ENCODE measurements around the gene CRELD1. TPM values are rescaled to one million over a fixed set of nuclear protein-coding genes. Genes with fewer than 3 reads are reported as not detected.
"Not testable (repeated sequence)": the region's sequence is repeated elsewhere in the genome, so short reads cannot be mapped to it uniquely, and the experiment has no call there.

CRELD1 gene
- total RNA-seq, 1 experiment from 2014 or later = 15.5 TPM

- Histone ChIP-seq H3K18ac (ENCODE audit: insufficient read length, low read depth, low read length) (no peak overlapping the region), H3K27me3 (ENCODE audit: insufficient read depth, low read length) (no peaks in the 10 kb centered on the region), H3K79me2 (ENCODE audit: insufficient read depth, low read length) (no peaks in the 10 kb centered on the region), H3K4me2 (ENCODE audit: insufficient read depth, insufficient read length, low read length) (no peak overlapping the region), H3K9me3 (ENCODE audit: control insufficient read depth, low read depth, low read length) (no peaks in the 10 kb centered on the region), H2BK20ac (ENCODE audit: low read depth, low read length, poor library complexity, severe bottlenecking) (no peak overlapping the region), H3K79me1 (ENCODE audit: insufficient read depth, low read depth, low read length, poor library complexity, severe bottlenecking) (no peaks in the 10 kb centered on the region), H2AFZ (ENCODE audit: low read length) (no peak overlapping the region), H2AK5ac (ENCODE audit: insufficient read length, low read length) (no peak overlapping the region), H3K23ac (ENCODE audit: insufficient read length, low read depth, low read length) (no peak overlapping the region), H4K91ac (ENCODE audit: insufficient read length, low read depth, low read length) (no peak overlapping the region), H4K8ac (replicated peaks; ENCODE audit: insufficient read length, low read depth, low read length) (no peak overlapping the region), H3T11ph (ENCODE audit: low read length) (no peak overlapping the region), H3K27ac (ENCODE audit: insufficient read length, low read depth, low read length) (no peak overlapping the region), H3K14ac (ENCODE audit: insufficient read depth, low read length) (no peak overlapping the region), H2BK120ac (ENCODE audit: low read depth, low read length, poor library complexity, severe bottlenecking) (no peak overlapping the region), H3K56ac (ENCODE audit: insufficient read length, low read depth, low read length) (no peak overlapping the region), H3K4me1 (ENCODE audit: insufficient read depth, low read length) (no peaks in the 10 kb centered on the region; the same call in 1 of the 2 replicates), H3K9ac (ENCODE audit: extremely low read depth, insufficient read length, low read length) (no peak overlapping the region), H2BK15ac (ENCODE audit: low read depth, low read length) (no peak overlapping the region), H2BK12ac (ENCODE audit: insufficient read length, low read depth, low read length) (no peak overlapping the region), H2BK5ac (ENCODE audit: insufficient read length, low read length) (no peak overlapping the region), H3K4ac (ENCODE audit: low read depth, low read length) (no peak overlapping the region), H4K5ac (ENCODE audit: insufficient read length, low read depth, low read length) (no peak overlapping the region), H3K23me2 (ENCODE audit: insufficient read length, low read depth, low read length, poor library complexity, severe bottlenecking) (peaks cover 3% of the 10 kb centered on the region), H4K20me1 (ENCODE audit: control insufficient read depth, insufficient read depth, insufficient read length) (no peaks in the 10 kb centered on the region)
- H3K9me3 Mint-ChIP-seq = peaks cover 0 to 2% of the 10 kb centered on the region in 2 experiments; a peak in 3 of 5 replicates
- DNase-seq = no peak
- no peak overlapping the region for H3K4me3 Mint-ChIP-seq
- TF ChIP-seq, protein P1, sequence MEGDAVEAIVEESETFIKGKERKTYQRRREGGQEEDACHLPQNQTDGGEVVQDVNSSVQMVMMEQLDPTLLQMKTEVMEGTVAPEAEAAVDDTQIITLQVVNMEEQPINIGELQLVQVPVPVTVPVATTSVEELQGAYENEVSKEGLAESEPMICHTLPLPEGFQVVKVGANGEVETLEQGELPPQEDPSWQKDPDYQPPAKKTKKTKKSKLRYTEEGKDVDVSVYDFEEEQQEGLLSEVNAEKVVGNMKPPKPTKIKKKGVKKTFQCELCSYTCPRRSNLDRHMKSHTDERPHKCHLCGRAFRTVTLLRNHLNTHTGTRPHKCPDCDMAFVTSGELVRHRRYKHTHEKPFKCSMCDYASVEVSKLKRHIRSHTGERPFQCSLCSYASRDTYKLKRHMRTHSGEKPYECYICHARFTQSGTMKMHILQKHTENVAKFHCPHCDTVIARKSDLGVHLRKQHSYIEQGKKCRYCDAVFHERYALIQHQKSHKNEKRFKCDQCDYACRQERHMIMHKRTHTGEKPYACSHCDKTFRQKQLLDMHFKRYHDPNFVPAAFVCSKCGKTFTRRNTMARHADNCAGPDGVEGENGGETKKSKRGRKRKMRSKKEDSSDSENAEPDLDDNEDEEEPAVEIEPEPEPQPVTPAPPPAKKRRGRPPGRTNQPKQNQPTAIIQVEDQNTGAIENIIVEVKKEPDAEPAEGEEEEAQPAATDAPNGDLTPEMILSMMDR (conservative IDR thresholded peaks at IDR 0.05) = no peak
- H3K27me3 Mint-ChIP-seq (ENCODE audit: low read depth) = peaks cover 4% of the 10 kb centered on the region
- no CpG with 5 or more reads among the region's 2 CpGs for WGBS (ENCODE audit: extremely low coverage, insufficient read length, low lambda C conversion rate)
- H3K27ac Mint-ChIP-seq = no peak overlapping the region
- H3K36me3 Mint-ChIP-seq (ENCODE audit: insufficient read depth in 1 of 3, low read depth in 3 of 3) = peaks cover 6 to 46% (median 21%) of the 10 kb centered on the region in 3 experiments; a peak in 6 of 7 replicates
- H3K4me1 Mint-ChIP-seq = peaks cover 6 to 10% of the 10 kb centered on the region in 2 experiments
Measured at GRCh38 chr3:9938966-9939365, 5.3 kb downstream of the CRELD1 start.

DNA sequence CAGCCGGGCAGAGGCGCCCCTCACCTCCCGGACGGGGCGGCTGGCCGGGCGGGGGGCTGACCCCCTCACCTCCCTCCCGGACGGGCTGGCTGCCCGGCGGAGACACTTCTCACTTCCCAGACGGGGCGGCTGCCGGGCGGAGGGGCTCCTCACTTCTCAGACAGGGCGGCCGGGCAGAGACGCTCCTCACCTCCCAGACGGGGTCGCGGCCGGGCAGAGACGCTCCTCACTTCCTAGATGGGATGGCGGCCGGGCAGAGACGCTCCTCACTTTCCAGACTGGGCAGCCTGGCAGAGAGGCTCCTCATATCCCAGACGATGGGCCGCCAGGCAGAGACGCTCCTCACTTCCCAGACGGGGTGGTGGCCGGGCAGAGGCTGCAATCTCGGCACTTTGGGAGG is 6.3 kb downstream of the CRELD1 start:
- H3K9me3 Mint-ChIP-seq; H3K4ac ChIP-seq (ENCODE audit: low read depth, low read length); H3K4me3 Mint-ChIP-seq; H3K4me2 ChIP-seq (ENCODE audit: insufficient read depth, insufficient read length, low read length); H2BK20ac ChIP-seq (ENCODE audit: low read depth, low read length, poor library complexity, severe bottlenecking); H3K18ac ChIP-seq (ENCODE audit: insufficient read length, low read depth, low read length); H3K23ac ChIP-seq (ENCODE audit: insufficient read length, low read depth, low read length); H3K56ac ChIP-seq (ENCODE audit: insufficient read length, low read depth, low read length); H3T11ph ChIP-seq (ENCODE audit: low read length); H2AK5ac ChIP-seq (ENCODE audit: insufficient read length, low read length); H3K27ac ChIP-seq (ENCODE audit: insufficient read length, low read depth, low read length); H3K14ac ChIP-seq (ENCODE audit: insufficient read depth, low read length); H3K79me2 ChIP-seq (ENCODE audit: insufficient read depth, low read length); H2BK15ac ChIP-seq (ENCODE audit: low read depth, low read length); H2BK12ac ChIP-seq (ENCODE audit: insufficient read length, low read depth, low read length); H4K8ac ChIP-seq (replicated peaks; ENCODE audit: insufficient read length, low read depth, low read length); H3K4me1 ChIP-seq (ENCODE audit: insufficient read depth, low read length); H2BK120ac ChIP-seq (ENCODE audit: low read depth, low read length, poor library complexity, severe bottlenecking); H4K5ac ChIP-seq (ENCODE audit: insufficient read length, low read depth, low read length); H3K27ac Mint-ChIP-seq; H3K27me3 Mint-ChIP-seq (ENCODE audit: low read depth); H3K79me1 ChIP-seq (ENCODE audit: insufficient read depth, low read depth, low read length, poor library complexity, severe bottlenecking); H2AFZ ChIP-seq (ENCODE audit: low read length); H3K27me3 ChIP-seq (ENCODE audit: insufficient read depth, low read length); H3K23me2 ChIP-seq (ENCODE audit: insufficient read length, low read depth, low read length, poor library complexity, severe bottlenecking); DNase-seq; H4K91ac ChIP-seq (ENCODE audit: insufficient read length, low read depth, low read length); H3K9me3 ChIP-seq (ENCODE audit: control insufficient read depth, low read depth, low read length); H3K4me1 Mint-ChIP-seq; H3K9ac ChIP-seq (ENCODE audit: extremely low read depth, insufficient read length, low read length); H4K20me1 ChIP-seq (ENCODE audit: control insufficient read depth, insufficient read depth, insufficient read length); H2BK5ac ChIP-seq (ENCODE audit: insufficient read length, low read length): not testable (repeated sequence)
- peaks cover 6 to 48% (median 21%) of the 10 kb centered on the region in 3 experiments; a peak in 6 of 7 replicates for H3K36me3 Mint-ChIP-seq (ENCODE audit: insufficient read depth in 1 of 3, low read depth in 3 of 3)
- no CpG with 5 or more reads among the region's 32 CpGs for WGBS (ENCODE audit: extremely low coverage, insufficient read length, low lambda C conversion rate)
